ENCODE data around the gene ZBTB2.

Gene ZBTB2

GRCh38 chr6:151428093-151428735, 36.9 kb upstream of the ZBTB2 start:
- CTCF ChIA-PET = interaction anchor here (0.6 kb wide), 2 partner anchors 1349 to 1358 kb away, joined by 3 to 5 read pairs; no protein-coding TSS in a partner anchor
- Histone ChIP-seq H3K36me3 (ENCODE audit: control insufficient read depth in 2 of 2, insufficient read depth in 1 of 2, low read length in 2 of 2) (peaks cover 44 to 85% of the 10 kb centered on the region in 2 experiments), H3K9me3 (ENCODE audit: control insufficient read depth, insufficient read depth, low read depth, low read length) (no peaks in the 10 kb centered on the region), H3K27ac (ENCODE audit: extremely low read depth, low read depth, low read length) (no peak overlapping the region), H3K4me3 (ENCODE audit: low read depth, low read length) (no peak overlapping the region), H3K4me1 (ENCODE audit: control insufficient read depth, insufficient read depth, low read length) (no peaks in the 10 kb centered on the region)
- POLR2A ChIA-PET = no interaction called here
- TF ChIP-seq, protein P1, sequence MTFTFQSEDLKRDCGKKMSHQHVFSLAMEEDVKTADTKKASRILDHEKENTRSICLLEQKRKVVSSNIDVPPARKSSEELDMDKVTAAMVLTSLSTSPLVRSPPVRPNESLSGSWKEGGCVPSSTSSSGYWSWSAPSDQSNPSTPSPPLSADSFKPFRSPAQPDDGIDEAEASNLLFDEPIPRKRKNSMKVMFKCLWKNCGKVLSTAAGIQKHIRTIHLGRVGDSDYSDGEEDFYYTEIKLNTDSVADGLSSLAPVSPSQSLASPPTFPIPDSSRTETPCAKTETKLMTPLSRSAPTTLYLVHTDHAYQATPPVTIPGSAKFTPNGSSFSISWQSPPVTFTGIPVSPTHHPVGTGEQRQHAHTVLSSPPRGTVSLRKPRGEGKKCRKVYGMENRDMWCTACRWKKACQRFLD (tag by site-specific recombination; IDR thresholded peaks at IDR 0.05) = no peak
- no peak for TF ChIP-seq INSM2 (tag by site-specific recombination; IDR thresholded peaks at IDR 0.05)
- no peak for TF ChIP-seq ZNF768 (tag by site-specific recombination; IDR thresholded peaks at IDR 0.05)
- no peak for TF ChIP-seq ZNF391 (tag by site-specific recombination; IDR thresholded peaks at IDR 0.05; ENCODE audit: borderline replicate concordance, low read depth)
- no peak for TF ChIP-seq IKZF3 (tag by site-specific recombination; IDR thresholded peaks at IDR 0.05)
- no peak for TF ChIP-seq ZIC2 (tag by site-specific recombination; IDR thresholded peaks at IDR 0.05)
- no peak for TF ChIP-seq YY2 (tag by site-specific recombination; IDR thresholded peaks at IDR 0.05)

GRCh38 chr6:151425561-151425960, 34.2 kb upstream of the ZBTB2 start:
- Histone ChIP-seq H3K9me3 (ENCODE audit: control insufficient read depth, insufficient read depth, low read depth, low read length) (no peaks in the 10 kb centered on the region), H3K27ac (ENCODE audit: extremely low read depth, low read depth, low read length) (no peak overlapping the region), H3K4me3 (ENCODE audit: low read depth, low read length) (no peak overlapping the region), H3K36me3 (ENCODE audit: control insufficient read depth in 2 of 2, insufficient read depth in 1 of 2, low read length in 2 of 2) (peaks cover 45 to 85% of the 10 kb centered on the region in 2 experiments), H3K4me1 (ENCODE audit: control insufficient read depth, insufficient read depth, low read length) (no peaks in the 10 kb centered on the region)
- POLR2A ChIA-PET = interaction anchor here (0.6 kb wide), 1 partner anchor 690 kb away, joined by 4 read pairs; no protein-coding TSS in a partner anchor
- CTCF ChIA-PET = interaction anchor here (0.6 to 0.8 kb wide), 3 partner anchors 20 to 642 kb away, joined by 3 read pairs; no protein-coding TSS in a partner anchor
- no peak for TF ChIP-seq ZNF292 (tag by site-specific recombination; IDR thresholded peaks at IDR 0.05; ENCODE audit: borderline replicate concordance, low read depth)
- 0 out of 2 replicates have a peak, but pooled peaks have one; percentile 17 for TF ChIP-seq ZNF366 (tag by site-specific recombination; conservative IDR thresholded peaks at IDR 0.05)
- no peak for TF ChIP-seq ZNF510 (tag by site-specific recombination; IDR thresholded peaks at IDR 0.05; ENCODE audit: insufficient replicate concordance)
- TF ChIP-seq ZNF239 (tag by site-specific recombination; IDR thresholded peaks at IDR 0.05) = no peak
- TF ChIP-seq ZNF175 (tag by site-specific recombination; IDR thresholded peaks at IDR 0.05) = no peak
- no peak for TF ChIP-seq ZNF362 (tag by site-specific recombination; IDR thresholded peaks at IDR 0.05)
- no peak for TF ChIP-seq ZNF624 (tag by site-specific recombination; IDR thresholded peaks at IDR 0.05)
- TF ChIP-seq GFI1B (tag by site-specific recombination; IDR thresholded peaks at IDR 0.05) = 0 out of 2 replicates have a peak, but pooled peaks have one; percentile 26
- no peak for TF ChIP-seq ZNF768 (tag by site-specific recombination; IDR thresholded peaks at IDR 0.05)
- peak; percentile 92 for TF ChIP-seq SP7 (tag by site-specific recombination; IDR thresholded peaks at IDR 0.05)
- TF ChIP-seq REPIN1 (tag by site-specific recombination; IDR thresholded peaks at IDR 0.05; ENCODE audit: low read depth) = no peak

- no peak overlapping the region for H3K27ac ChIP-seq (ENCODE audit: extremely low read depth, low read depth, low read length)
- H3K4me3 ChIP-seq (ENCODE audit: low read depth, low read length) = no peak overlapping the region
- H3K4me1 ChIP-seq (ENCODE audit: control insufficient read depth, insufficient read depth, low read length) = no peaks in the 10 kb centered on the region
- H3K9me3 ChIP-seq (ENCODE audit: control insufficient read depth, insufficient read depth, low read depth, low read length) = no peaks in the 10 kb centered on the region
- CTCF ChIA-PET = interaction anchor here (0.7 to 1.6 kb wide), 3 partner anchors 17 to 605 kb away, joined by 4 to 5 read pairs (median 5); no protein-coding TSS in a partner anchor
- peaks cover 43 to 86% of the 10 kb centered on the region in 2 experiments for H3K36me3 ChIP-seq (ENCODE audit: control insufficient read depth in 2 of 2, insufficient read depth in 1 of 2, low read length in 2 of 2)
- POLR2A ChIA-PET = interaction anchor here (1.2 kb wide), 1 partner anchor 10 kb away, joined by 3 read pairs; no protein-coding TSS in a partner anchor
- TF ChIP-seq, protein P2, sequence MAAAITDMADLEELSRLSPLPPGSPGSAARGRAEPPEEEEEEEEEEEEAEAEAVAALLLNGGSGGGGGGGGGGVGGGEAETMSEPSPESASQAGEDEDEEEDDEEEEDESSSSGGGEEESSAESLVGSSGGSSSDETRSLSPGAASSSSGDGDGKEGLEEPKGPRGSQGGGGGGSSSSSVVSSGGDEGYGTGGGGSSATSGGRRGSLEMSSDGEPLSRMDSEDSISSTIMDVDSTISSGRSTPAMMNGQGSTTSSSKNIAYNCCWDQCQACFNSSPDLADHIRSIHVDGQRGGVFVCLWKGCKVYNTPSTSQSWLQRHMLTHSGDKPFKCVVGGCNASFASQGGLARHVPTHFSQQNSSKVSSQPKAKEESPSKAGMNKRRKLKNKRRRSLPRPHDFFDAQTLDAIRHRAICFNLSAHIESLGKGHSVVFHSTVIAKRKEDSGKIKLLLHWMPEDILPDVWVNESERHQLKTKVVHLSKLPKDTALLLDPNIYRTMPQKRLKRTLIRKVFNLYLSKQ (tag by site-specific recombination; IDR thresholded peaks at IDR 0.05; ENCODE audit: borderline replicate concordance) = no peak
- TF ChIP-seq, protein P3, sequence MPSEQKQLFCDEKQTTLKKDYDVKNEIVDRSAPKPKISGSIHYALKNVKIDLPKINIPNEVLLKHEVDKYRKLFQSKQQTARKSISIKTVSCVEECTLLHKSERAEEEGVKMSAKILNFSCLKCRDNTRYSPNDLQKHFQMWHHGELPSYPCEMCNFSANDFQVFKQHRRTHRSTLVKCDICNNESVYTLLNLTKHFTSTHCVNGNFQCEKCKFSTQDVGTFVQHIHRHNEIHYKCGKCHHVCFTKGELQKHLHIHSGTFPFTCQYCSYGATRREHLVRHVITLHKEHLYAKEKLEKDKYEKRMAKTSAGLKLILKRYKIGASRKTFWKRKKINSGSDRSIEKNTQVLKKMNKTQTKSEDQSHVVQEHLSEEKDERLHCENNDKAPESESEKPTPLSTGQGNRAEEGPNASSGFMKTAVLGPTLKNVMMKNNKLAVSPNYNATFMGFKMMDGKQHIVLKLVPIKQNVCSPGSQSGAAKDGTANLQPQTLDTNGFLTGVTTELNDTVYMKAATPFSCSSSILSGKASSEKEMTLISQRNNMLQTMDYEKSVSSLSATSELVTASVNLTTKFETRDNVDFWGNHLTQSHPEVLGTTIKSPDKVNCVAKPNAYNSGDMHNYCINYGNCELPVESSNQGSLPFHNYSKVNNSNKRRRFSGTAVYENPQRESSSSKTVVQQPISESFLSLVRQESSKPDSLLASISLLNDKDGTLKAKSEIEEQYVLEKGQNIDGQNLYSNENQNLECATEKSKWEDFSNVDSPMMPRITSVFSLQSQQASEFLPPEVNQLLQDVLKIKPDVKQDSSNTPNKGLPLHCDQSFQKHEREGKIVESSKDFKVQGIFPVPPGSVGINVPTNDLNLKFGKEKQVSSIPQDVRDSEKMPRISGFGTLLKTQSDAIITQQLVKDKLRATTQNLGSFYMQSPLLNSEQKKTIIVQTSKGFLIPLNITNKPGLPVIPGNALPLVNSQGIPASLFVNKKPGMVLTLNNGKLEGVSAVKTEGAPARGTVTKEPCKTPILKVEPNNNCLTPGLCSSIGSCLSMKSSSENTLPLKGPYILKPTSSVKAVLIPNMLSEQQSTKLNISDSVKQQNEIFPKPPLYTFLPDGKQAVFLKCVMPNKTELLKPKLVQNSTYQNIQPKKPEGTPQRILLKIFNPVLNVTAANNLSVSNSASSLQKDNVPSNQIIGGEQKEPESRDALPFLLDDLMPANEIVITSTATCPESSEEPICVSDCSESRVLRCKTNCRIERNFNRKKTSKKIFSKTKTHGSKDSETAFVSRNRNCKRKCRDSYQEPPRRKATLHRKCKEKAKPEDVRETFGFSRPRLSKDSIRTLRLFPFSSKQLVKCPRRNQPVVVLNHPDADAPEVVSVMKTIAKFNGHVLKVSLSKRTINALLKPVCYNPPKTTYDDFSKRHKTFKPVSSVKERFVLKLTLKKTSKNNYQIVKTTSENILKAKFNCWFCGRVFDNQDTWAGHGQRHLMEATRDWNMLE (tag by site-specific recombination; conservative IDR thresholded peaks at IDR 0.05; ENCODE audit: low read depth) = no peak
Observed at GRCh38 chr6:151422981-151423380, 31.6 kb upstream of the ZBTB2 start.

Measured in HEK293 (cell line).